ENCODE results near the gene COL4A1. TPM values are rescaled to one million over a fixed set of nuclear protein-coding genes. Genes with fewer than 3 reads are reported as not detected.

Gene COL4A1
- total RNA-seq, 1 donor from 2014 or later = not detected

DNA sequence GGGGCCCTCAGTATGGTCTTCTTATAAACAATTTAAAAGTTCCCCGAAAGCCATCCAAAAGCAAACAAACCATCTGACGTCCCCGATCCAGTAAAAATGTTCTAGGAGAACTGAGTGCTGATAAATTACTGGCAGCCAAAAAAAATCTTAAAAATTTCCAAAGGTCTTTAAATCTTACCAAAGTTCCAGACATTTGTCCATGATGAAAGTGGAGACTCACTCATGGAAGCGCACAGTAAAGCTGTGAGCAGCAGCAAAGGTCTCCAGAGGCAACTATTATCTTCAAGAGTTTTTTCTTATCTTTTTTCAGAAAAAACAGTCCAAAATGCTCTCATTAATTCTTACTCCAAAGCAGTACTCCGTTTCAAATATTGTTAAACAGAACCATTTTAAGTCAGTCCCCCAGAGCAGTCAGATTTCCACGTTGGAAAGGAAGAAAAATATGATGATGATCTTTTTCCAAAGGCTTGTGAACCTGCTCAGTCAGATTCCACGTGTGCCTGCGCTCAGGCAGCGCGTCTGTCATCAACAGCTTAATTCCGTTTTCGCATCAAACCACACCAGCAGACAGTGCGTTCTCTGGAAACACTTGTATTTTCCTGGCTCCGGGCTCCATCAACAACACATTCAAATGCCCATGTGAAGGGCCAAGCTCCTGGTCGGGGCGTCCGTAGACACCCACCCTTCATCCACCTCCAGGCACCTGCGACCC is 85.4 kb downstream of the COL4A1 start:
- no peak overlapping the region for H3K4me3 Mint-ChIP-seq
- no peaks in the 10 kb centered on the region for H3K36me3 Mint-ChIP-seq (ENCODE audit: low read depth)
- intact Hi-C loops (cut with micrococcal nuclease) = loop anchor here (1.0 to 5.0 kb wide), 4 partner anchors 191 to 596 kb away; partner anchors contain the start of gene NAXD
- H3K27me3 Mint-ChIP-seq = peaks cover 28% of the 10 kb centered on the region
- no peaks in the 10 kb centered on the region for H3K9me3 Mint-ChIP-seq
- no peak overlapping the region for H3K27ac Mint-ChIP-seq
- no peaks in the 10 kb centered on the region for H3K4me1 Mint-ChIP-seq
- no peak for DNase-seq

DNA sequence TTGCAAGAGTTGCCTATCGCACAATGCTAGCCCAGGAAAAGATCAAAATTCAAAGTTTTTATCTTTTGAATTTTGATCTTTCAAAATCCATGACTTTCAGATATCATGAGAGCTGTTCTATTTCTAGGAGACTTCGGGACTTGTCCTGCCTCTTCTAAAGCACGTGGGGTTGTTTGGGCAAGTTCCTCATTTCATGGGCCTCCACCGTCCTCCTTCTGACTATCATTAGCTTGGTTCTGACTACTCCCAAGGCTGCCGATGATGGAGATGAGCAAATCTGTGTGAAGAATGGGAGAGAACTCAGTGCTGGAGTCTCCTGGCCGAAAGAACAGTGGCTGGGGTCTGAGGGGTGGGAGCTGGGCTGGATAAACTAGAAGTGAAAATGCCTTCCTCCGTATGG is 86.5 kb downstream of the COL4A1 start:
- H3K27me3 Mint-ChIP-seq = peaks cover 24% of the 10 kb centered on the region
- H3K27ac Mint-ChIP-seq = no peak overlapping the region
- intact Hi-C loops (cut with micrococcal nuclease) = loop anchor here (5.0 kb wide), 2 partner anchors 397 to 597 kb away; partner anchors contain the start of gene NAXD

DNA sequence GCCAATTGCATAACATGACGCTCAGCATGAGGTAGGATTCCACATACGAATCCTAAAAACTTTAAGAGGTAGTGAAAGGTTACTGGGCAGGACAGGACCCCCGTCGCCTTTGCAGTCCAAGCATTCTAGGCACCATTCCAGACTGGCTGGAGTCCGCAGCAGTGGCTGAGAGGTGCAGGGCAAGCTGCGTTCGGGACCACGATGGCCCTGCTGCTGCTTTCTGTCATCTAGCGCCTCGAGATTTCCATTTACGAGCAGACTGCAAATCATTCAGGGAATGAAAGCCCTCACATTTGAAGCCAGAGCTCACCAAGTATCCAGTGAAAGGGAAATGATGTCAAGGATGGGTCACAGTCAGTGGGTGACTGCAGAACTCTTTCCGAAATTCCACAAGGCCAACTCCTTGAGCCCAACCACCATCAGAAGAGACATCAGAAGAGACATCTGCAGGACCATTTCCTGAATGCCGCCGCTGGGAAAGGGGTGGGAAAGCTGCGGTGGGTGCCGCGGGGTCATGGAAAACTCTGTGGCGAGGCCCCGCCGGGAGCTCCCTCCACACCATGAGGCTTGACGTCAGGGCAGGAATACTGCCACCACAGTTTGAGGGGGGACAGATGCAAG is 88.3 kb downstream of the COL4A1 start:
- H3K36me3 Mint-ChIP-seq (ENCODE audit: low read depth) = no peaks in the 10 kb centered on the region
- no peak overlapping the region for H3K27ac Mint-ChIP-seq
- DNase-seq = no peak
- no peak overlapping the region for H3K4me3 Mint-ChIP-seq
- H3K4me1 Mint-ChIP-seq = no peaks in the 10 kb centered on the region
- H3K27me3 Mint-ChIP-seq = peaks cover 24% of the 10 kb centered on the region
- intact Hi-C loops (cut with micrococcal nuclease) = no loop called here
- H3K9me3 Mint-ChIP-seq = no peaks in the 10 kb centered on the region

More for the DNA sequence above, 86.5 kb downstream of the COL4A1 start:
- no peak overlapping the region for H3K4me3 Mint-ChIP-seq
- no peaks in the 10 kb centered on the region for H3K4me1 Mint-ChIP-seq
- no peaks in the 10 kb centered on the region for H3K9me3 Mint-ChIP-seq
- no peaks in the 10 kb centered on the region for H3K36me3 Mint-ChIP-seq (ENCODE audit: low read depth)
- DNase-seq = no peak

DNA sequence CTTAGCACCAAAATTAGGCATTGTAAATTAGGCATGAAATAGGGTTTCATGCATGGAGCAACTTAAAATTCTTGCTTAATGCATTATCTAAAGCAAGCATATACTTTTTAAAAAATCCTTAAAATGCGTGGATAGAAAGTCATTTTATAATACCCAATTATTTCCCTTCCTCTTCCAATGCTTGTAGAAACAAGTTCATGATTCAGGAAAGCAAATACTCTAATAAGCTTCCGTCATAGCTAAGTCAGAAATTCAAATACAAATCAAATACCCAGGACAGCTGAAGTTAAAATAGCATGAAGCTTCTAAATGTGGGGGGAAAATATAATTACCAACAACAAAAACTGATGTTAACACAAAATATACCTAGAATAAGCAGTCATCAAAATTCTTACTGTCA is 89.1 kb downstream of the COL4A1 start:
- H3K27me3 Mint-ChIP-seq = peaks cover 24% of the 10 kb centered on the region
- no peaks in the 10 kb centered on the region for H3K9me3 Mint-ChIP-seq
- no peak for DNase-seq
- no peak overlapping the region for H3K27ac Mint-ChIP-seq
- H3K4me1 Mint-ChIP-seq = no peaks in the 10 kb centered on the region
- no peak overlapping the region for H3K4me3 Mint-ChIP-seq
- no peaks in the 10 kb centered on the region for H3K36me3 Mint-ChIP-seq (ENCODE audit: low read depth)
- intact Hi-C loops (cut with micrococcal nuclease) = no loop called here

DNA sequence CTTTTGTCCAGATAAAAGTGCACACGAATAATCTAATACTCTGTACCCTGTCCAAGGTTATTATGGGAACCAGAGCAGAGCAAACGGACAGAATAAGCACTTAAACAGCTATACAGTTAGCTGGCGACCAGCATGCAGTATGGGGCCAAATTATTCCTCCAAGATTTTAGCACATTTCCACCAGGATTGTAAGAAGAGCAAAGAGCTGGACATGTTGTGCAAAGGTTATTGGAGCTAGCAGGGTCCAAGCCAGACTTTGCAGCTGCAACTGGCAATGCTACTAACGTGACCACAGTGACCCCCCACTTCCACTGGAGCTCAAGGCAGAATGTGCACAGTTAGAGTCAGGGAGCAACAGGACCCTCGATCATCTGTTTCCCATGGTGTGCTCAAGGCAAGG is 89.9 kb downstream of the COL4A1 start:
- Mint-ChIP-seq H3K9me3 (no peaks in the 10 kb centered on the region), H3K27me3 (peaks cover 23% of the 10 kb centered on the region), H3K4me3 (no peak overlapping the region), H3K36me3 (ENCODE audit: low read depth) (no peaks in the 10 kb centered on the region), H3K4me1 (no peaks in the 10 kb centered on the region), H3K27ac (no peak overlapping the region)
- DNase-seq = no peak
- intact Hi-C loops (cut with micrococcal nuclease) = no loop called here

DNA sequence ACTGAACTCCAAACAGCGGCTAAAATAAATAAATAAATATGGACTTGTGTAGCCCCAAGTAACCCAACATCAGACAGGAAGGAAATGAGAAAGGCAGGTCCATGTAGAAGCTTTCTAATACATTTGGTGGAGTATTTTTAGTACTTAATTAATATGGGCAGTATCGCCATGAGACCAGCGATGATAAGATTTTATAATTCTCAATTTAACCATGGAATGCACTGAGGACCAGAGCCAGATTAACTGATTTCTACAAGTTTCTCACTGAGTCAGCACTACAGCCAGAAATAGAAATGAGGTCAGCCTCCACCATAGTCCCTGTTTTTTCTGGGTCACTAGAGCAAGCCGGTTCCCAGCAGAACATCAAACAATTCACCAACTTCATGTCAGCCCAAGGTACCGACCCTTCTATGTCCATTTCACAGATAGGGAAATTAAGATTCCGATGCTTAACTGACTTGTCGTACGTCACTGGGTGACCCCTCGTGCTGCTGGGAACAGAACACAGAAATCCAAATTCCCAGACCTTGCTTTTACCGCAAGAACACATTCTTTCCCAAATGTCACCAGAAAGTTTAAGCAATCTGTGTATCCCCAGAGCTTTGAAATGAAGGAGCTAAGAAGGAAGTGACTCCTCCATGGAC is 90.4 kb downstream of the COL4A1 start:
- no peaks in the 10 kb centered on the region for H3K9me3 Mint-ChIP-seq
- intact Hi-C loops (cut with micrococcal nuclease) = no loop called here
- DNase-seq = no peak
- no peak overlapping the region for H3K4me3 Mint-ChIP-seq
- no peaks in the 10 kb centered on the region for H3K4me1 Mint-ChIP-seq
- no peaks in the 10 kb centered on the region for H3K36me3 Mint-ChIP-seq (ENCODE audit: low read depth)
- H3K27ac Mint-ChIP-seq = no peak overlapping the region
- H3K27me3 Mint-ChIP-seq = peaks cover 18% of the 10 kb centered on the region

DNA sequence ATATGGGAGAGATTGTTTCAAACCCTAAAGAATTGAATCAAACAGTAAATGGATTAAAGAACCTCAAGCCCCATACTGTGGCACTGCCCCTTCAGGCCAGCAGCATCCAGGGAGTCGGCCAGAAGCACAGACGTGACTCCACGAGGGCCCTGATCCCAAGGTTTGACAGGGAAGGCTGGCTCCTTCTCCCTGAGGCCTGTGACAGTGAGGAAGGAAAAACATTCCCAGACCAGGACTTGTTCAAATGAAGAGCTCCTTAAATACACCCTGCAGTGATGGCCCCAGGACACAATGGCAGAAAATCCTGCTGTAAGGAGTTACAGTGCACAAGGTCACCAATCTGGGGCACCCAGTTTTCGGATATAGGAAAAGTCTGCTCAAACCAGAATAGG is 91.0 kb downstream of the COL4A1 start:
- H3K36me3 Mint-ChIP-seq (ENCODE audit: low read depth) = no peaks in the 10 kb centered on the region
- no peak overlapping the region for H3K4me3 Mint-ChIP-seq
- no peak overlapping the region for H3K27ac Mint-ChIP-seq
- intact Hi-C loops (cut with micrococcal nuclease) = no loop called here
- H3K9me3 Mint-ChIP-seq = no peaks in the 10 kb centered on the region
- H3K4me1 Mint-ChIP-seq = no peaks in the 10 kb centered on the region
- peaks cover 15% of the 10 kb centered on the region for H3K27me3 Mint-ChIP-seq
- no peak for DNase-seq

DNA sequence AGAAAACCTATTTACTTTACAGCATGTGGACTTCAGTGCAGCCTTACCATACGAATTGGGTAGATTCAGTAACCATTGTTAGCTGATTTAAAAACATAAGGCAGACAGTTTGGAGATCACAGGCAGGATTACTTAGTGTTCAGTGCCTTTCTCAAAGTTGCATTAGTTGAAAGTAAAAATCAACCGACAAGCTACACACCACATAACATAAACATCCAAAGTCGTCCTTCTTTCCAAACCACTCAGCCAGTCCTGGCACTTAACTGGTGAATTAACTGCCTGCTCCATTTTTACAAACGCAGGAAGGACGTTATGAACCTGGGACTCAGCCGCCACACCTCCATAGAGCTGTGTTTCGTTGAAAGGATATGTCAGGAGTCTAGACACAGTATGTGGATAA is 91.4 kb downstream of the COL4A1 start:
- no peaks in the 10 kb centered on the region for H3K9me3 Mint-ChIP-seq
- no peak for DNase-seq
- H3K27me3 Mint-ChIP-seq = peaks cover 15% of the 10 kb centered on the region
- H3K4me1 Mint-ChIP-seq = no peaks in the 10 kb centered on the region
- no peak overlapping the region for H3K27ac Mint-ChIP-seq
- H3K4me3 Mint-ChIP-seq = no peak overlapping the region
- intact Hi-C loops (cut with micrococcal nuclease) = no loop called here
- no peaks in the 10 kb centered on the region for H3K36me3 Mint-ChIP-seq (ENCODE audit: low read depth)

DNA sequence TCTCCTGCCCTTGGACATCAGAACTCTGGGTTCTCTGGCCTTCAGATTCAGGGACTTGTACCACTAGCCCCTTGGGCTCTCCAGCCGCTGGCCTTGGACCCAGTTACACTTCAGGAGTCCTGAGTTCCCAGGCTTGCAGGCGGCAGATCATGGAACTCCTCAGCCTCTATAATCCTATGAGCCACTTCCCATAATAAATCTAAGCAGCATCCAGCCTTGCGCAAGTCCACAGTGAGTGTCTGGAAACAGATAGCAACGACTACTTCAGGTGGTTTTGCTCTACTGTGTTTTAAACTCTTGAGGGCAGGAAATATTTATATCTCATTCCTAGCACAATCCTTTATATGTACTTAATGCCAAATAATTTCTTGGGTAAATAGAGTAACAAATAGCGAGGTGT is 92.3 kb downstream of the COL4A1 start:
- Mint-ChIP-seq H3K4me3 (no peak overlapping the region), H3K27ac (no peak overlapping the region), H3K9me3 (no peaks in the 10 kb centered on the region), H3K36me3 (ENCODE audit: low read depth) (no peaks in the 10 kb centered on the region), H3K4me1 (no peaks in the 10 kb centered on the region), H3K27me3 (peaks cover 13% of the 10 kb centered on the region)
- DNase-seq = no peak
- intact Hi-C loops (cut with micrococcal nuclease) = no loop called here

DNA sequence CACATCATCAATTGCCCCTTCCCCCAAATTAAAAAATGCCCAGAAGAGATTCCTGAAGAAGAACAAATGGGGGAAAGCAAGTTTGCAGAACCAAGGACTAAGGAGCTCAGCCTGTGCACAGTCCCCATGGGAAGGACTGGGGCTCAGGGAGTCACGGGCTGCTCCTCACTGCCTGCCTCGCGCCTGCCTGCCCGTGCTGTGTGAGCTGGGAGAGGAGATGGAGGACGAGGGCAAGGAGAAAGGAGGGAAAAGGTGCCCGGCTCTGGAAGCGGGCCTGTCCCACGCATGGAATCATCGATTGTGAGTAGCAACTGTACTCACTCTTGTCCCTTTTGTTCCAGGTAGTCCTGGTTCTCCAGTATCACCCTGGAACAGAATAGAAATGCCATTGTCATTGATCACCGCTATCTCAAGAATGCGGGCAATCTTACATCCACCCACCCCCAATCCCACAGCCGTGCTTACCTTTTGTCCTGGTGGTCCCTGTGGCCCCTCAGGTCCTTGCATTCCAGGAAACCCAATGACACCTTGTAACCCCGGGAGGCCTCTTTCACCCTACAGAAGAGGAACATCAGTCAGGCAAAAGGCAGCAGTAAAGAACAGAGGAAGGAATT is 93.4 kb downstream of the COL4A1 start:
- Mint-ChIP-seq H3K4me1 (no peaks in the 10 kb centered on the region), H3K4me3 (no peak overlapping the region), H3K9me3 (no peaks in the 10 kb centered on the region), H3K27ac (no peak overlapping the region), H3K27me3 (peaks cover 9% of the 10 kb centered on the region), H3K36me3 (ENCODE audit: low read depth) (no peaks in the 10 kb centered on the region)
- DNase-seq = no peak
- intact Hi-C loops (cut with micrococcal nuclease) = no loop called here

DNA sequence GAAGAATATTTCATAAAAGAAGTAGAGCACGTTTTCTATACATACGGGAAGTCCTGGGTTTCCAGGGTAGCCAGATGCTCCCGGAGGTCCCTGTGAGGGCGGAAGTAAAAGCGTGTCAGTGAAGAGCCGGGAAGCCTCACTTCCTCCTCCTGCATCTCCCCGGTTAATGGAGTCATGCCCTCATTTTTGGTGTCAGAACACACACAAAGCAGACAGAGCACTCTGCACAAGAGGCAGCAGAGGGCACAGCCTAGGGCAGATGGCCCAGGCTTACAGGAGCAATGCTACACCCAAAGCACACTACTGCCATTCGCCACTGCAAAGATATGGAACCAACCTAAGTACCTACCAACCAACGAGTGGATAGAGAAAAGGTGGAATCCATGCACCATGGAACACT is 94.4 kb downstream of the COL4A1 start:
- Mint-ChIP-seq H3K36me3 (ENCODE audit: low read depth) (no peaks in the 10 kb centered on the region), H3K9me3 (no peaks in the 10 kb centered on the region), H3K4me3 (no peak overlapping the region), H3K27ac (no peak overlapping the region), H3K4me1 (no peaks in the 10 kb centered on the region), H3K27me3 (peaks cover 3% of the 10 kb centered on the region)
- DNase-seq = no peak
- intact Hi-C loops (cut with micrococcal nuclease) = no loop called here

DNA sequence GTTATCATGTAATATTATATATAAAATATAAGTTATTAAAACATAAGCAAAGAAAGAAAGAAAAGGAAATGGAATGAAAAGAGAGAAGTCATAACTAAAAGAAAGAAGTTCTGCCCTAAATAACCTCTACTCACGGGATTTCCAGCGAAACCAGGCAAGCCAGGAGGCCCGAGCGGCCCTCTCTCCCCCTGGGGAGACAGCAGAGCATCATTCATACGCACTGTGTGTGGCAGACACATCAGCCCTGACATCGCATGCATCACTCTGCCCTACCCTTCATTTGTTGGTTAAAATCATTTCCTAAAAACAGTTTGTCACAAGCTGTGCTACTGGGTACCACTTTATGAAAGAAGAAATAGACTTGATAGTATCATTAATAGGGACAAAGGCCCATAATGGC is 95.2 kb downstream of the COL4A1 start:
- Mint-ChIP-seq H3K4me3 (no peak overlapping the region), H3K9me3 (no peaks in the 10 kb centered on the region), H3K27ac (no peak overlapping the region), H3K36me3 (ENCODE audit: low read depth) (no peaks in the 10 kb centered on the region), H3K27me3 (no peaks in the 10 kb centered on the region), H3K4me1 (no peaks in the 10 kb centered on the region)
- no peak for DNase-seq
- intact Hi-C loops (cut with micrococcal nuclease) = no loop called here

DNA sequence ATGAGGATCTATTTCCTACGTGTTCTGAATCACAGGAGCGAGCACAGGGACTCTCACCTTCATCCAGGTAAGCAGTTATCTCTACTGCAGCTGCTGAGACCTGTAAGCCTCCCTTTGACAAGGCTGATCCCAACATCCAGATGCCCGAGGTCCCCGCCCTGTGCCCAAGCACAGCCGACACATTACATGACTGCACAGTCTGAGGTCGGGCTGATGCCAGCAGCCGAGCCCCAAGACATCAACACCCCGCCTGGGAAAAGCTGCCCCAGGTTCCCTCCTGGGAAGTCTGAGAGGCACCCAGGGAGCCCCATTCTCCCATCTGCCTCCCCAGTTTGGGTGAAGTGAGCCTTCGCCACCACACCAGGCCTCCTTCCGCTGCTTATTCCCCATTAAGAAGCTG is 95.9 kb downstream of the COL4A1 start:
- Mint-ChIP-seq H3K4me3 (no peak overlapping the region), H3K4me1 (no peaks in the 10 kb centered on the region), H3K27ac (no peak overlapping the region), H3K9me3 (no peaks in the 10 kb centered on the region), H3K36me3 (ENCODE audit: low read depth) (no peaks in the 10 kb centered on the region), H3K27me3 (no peaks in the 10 kb centered on the region)
- intact Hi-C loops (cut with micrococcal nuclease) = no loop called here
- DNase-seq = no peak

DNA sequence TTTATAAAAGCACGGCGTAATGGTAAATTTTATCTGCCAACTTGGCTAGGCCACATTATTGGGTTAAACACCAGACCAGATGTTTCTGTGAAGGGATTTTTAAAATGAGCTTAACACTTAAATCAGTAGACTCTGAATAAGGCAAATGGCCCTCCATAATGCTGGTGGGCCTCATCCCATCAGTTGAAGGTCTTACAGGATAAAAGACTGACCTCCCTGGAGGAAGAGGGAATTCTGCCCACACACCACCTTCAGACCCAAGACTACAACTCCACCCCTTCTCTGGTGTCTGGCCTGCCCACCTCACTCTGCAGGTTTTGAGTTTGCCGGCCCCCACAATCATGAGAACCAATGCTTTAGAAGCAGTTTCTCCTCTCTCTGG is 96.4 kb downstream of the COL4A1 start:
- Mint-ChIP-seq H3K27me3 (no peaks in the 10 kb centered on the region), H3K9me3 (no peaks in the 10 kb centered on the region), H3K36me3 (ENCODE audit: low read depth) (no peaks in the 10 kb centered on the region), H3K4me3 (no peak overlapping the region), H3K4me1 (no peaks in the 10 kb centered on the region), H3K27ac (no peak overlapping the region)
- intact Hi-C loops (cut with micrococcal nuclease) = no loop called here
- no peak for DNase-seq
